GM23338 (cell line): ENCODE results near the gene PCSK6. TPM values are rescaled to one million over a fixed set of nuclear protein-coding genes. Genes with fewer than 3 reads are reported as not detected.

ENCODE experiments used
- ATAC-seq: fragments of 200-7000 bp; cut with Tn5 transposase; 3 replicates; pipeline ENCODE4 v1.9.1; 2020
- DNase-seq: peaks from one replicate; pipeline ENCODE4 v3.0.0-alpha.2; 2015; ENCODE audit warnings: low spot score
- H2AFZ ChIP-seq: fragments of 200-600 bp; sonication (generic); 2 replicates; pipeline ENCODE4 v1.8.0; 2016; ENCODE audit warnings: antibody characterized with exemption, mild to moderate bottlenecking, moderate library complexity
- H3F3A ChIP-seq: fragments of 200-600 bp; sonication (generic); replicated peaks from 2 replicates; pipeline ENCODE4 v1.8.0; 2017; ENCODE audit warnings: antibody characterized with exemption, mixed run types, low read depth
- H3K27ac ChIP-seq: fragments of 200-600 bp; sonication (generic); 2 replicates; pipeline ENCODE4 v1.6.1; 2016; ENCODE audit warnings: low read depth
- H3K27me3 ChIP-seq: fragments of 200-600 bp; sonication (generic); 2 replicates; pipeline ENCODE4 v1.8.0; 2016; ENCODE audit warnings: mild to moderate bottlenecking, mixed run types, moderate library complexity; ENCODE audit not compliant: insufficient read depth
- H3K36me3 ChIP-seq: fragments of 200-600 bp; sonication (generic); 2 replicates; pipeline ENCODE4 v1.8.0; 2016; ENCODE audit warnings: mild to moderate bottlenecking; ENCODE audit not compliant: insufficient read depth
- H3K4me1 ChIP-seq: fragments of 200-600 bp; sonication (generic); 2 replicates; pipeline ENCODE4 v1.8.0; 2016; ENCODE audit warnings: mild to moderate bottlenecking, moderate library complexity; ENCODE audit not compliant: insufficient read depth
- H3K4me2 ChIP-seq: fragments of 200-600 bp; sonication (generic); 2 replicates; pipeline ENCODE4 v1.7.1; 2017; ENCODE audit warnings: mixed run types
- H3K4me3 ChIP-seq: fragments of 200-600 bp; sonication (generic); 2 replicates; pipeline ENCODE4 v1.6.1; 2016; ENCODE audit warnings: mixed run types
- H3K79me2 ChIP-seq: fragments of 200-600 bp; sonication (generic); replicated peaks from 2 replicates; pipeline ENCODE4 v1.8.0; 2017; ENCODE audit warnings: mild to moderate bottlenecking; ENCODE audit not compliant: insufficient read depth
- H3K9me2 ChIP-seq: fragments of 200-600 bp; sonication (generic); 2 replicates; pipeline ENCODE4 v1.8.0; 2017; ENCODE audit not compliant: insufficient read depth
- H4K20me1 ChIP-seq: fragments of 200-600 bp; sonication (generic); replicated peaks from 2 replicates; pipeline ENCODE4 v1.8.0; 2017; ENCODE audit warnings: mild to moderate bottlenecking; ENCODE audit not compliant: insufficient read depth
- H3K27ac Mint-ChIP-seq: 2 replicates; pipeline ENCODE4 v1.8.0; 2020; ENCODE audit warnings: inconsistent platforms, mild to moderate bottlenecking, moderate library complexity, mixed read lengths
- H3K27me3 Mint-ChIP-seq: 3 replicates; pipeline ENCODE4 v1.8.0; 2022; ENCODE audit warnings: low read depth, mild to moderate bottlenecking, moderate library complexity, mixed read lengths, inconsistent platforms; ENCODE audit not compliant: insufficient read depth, poor library complexity
- H3K36me3 Mint-ChIP-seq: 3 replicates; pipeline ENCODE4 v1.8.0; 2021; ENCODE audit warnings: low read depth, mild to moderate bottlenecking, inconsistent platforms, moderate library complexity, mixed read lengths
- H3K4me1 Mint-ChIP-seq: 3 replicates; pipeline ENCODE4 v1.8.0; 2020; ENCODE audit warnings: mild to moderate bottlenecking, inconsistent platforms, mixed read lengths
- H3K4me3 Mint-ChIP-seq: 3 replicates; pipeline ENCODE4 v1.8.0; 2021; ENCODE audit warnings: moderate library complexity, mild to moderate bottlenecking, inconsistent platforms, mixed read lengths
- H3K9me3 Mint-ChIP-seq: 3 replicates; pipeline ENCODE4 v1.8.0; 2020; ENCODE audit warnings: moderate library complexity, mild to moderate bottlenecking, inconsistent platforms, mixed read lengths
- CTCF ChIP-seq, 2 experiments: fragments of 200-600 bp in 1 of 2; sonication (generic) in 1 of 2; conservative IDR thresholded peaks; 2 replicates each; pipeline versions ENCODE4 v1.5.1 to v1.6.1; 2016 to 2017; ENCODE audit warnings: antibody characterized with exemption in 2 of 2, low read depth in 2 of 2, mild to moderate bottlenecking in 2 of 2, moderate library complexity in 1 of 2
- ETS1 ChIP-seq: IDR thresholded peaks from 2 replicates; pipeline ENCODE4 v1.6.1; 2016; ENCODE audit warnings: antibody characterized with exemption
- NANOG ChIP-seq: IDR thresholded peaks from 2 replicates; pipeline ENCODE4 v1.6.1; 2016; ENCODE audit warnings: antibody characterized with exemption, borderline replicate concordance
- REST ChIP-seq: IDR thresholded peaks from one replicate; pipeline ENCODE4 v1.6.1; 2018; ENCODE audit warnings: antibody characterized with exemption; ENCODE audit not compliant: unreplicated experiment
- polyA plus RNA-seq: library from polyadenylated mRNA; unstranded; fragments of >200 nt; fragmentation: Nextera tagmentation; extraction: Ambion mirVana; gene quantifications from 2 replicates; pipeline ENCODE4 v1.2.1, GENCODE V29; 2016
- total RNA-seq: library from RNA; depleted of rRNA; stranded (reverse); fragments of >200 nt; shearing (Covaris generic); gene quantifications from 2 replicates; pipeline ENCODE4 v1.2.3, GENCODE V29; 2014

Gene PCSK6
- total and polyA plus RNA-seq, 2 experiments from 2014 or later, result 1.7 to 6.7 TPM

- no peaks in the 10 kb centered on the region for H3K36me3 Mint-ChIP-seq
- peaks cover 17% of the 10 kb centered on the region for H3K27me3 ChIP-seq
- no peak overlapping the region for H3K4me3 Mint-ChIP-seq
- no peak overlapping the region for H3K4me2 ChIP-seq
- ATAC-seq (no peak), DNase-seq (peak; percentile 52)
- H2AFZ ChIP-seq, result no peak overlapping the region
- H3K4me1 ChIP-seq, result peaks cover 8% of the 10 kb centered on the region
- H3K9me3 Mint-ChIP-seq, result no peaks in the 10 kb centered on the region
- H3K27ac Mint-ChIP-seq, result no peak overlapping the region
- peaks cover 40% of the 10 kb centered on the region for H3K4me1 Mint-ChIP-seq
- TF ChIP-seq ETS1, result no peak
- TF ChIP-seq CTCF (conservative IDR thresholded peaks at IDR 0.05; ENCODE audit: low read depth in 2 of 2), result peak; percentile 63 to 69
- H3K27me3 Mint-ChIP-seq, result peaks cover 14% of the 10 kb centered on the region
- H4K20me1 ChIP-seq, result no peaks in the 10 kb centered on the region
- no peak overlapping the region for H3K27ac ChIP-seq
- peaks cover 4% of the 10 kb centered on the region; the same call in 1 of the 2 replicates for H3F3A ChIP-seq
- H3K79me2 ChIP-seq, result no peaks in the 10 kb centered on the region
- H3K4me3 ChIP-seq, result no peak overlapping the region
- no peaks in the 10 kb centered on the region for H3K9me2 ChIP-seq
- H3K36me3 ChIP-seq, result no peaks in the 10 kb centered on the region
Observed at GRCh38 chr15:101256757-101257156, 232.8 kb downstream of the PCSK6 start.

- H3K27ac Mint-ChIP-seq, result no peak overlapping the region; the same call in 1 of the 2 replicates
Observed at GRCh38 chr15:101255615-101256241, 233.8 kb downstream of the PCSK6 start.

More at GRCh38 chr15:101255615-101256241, 233.8 kb downstream of the PCSK6 start:
- ATAC-seq (no peak), DNase-seq (no peak)
- peaks cover 1% of the 10 kb centered on the region for H3K79me2 ChIP-seq
- H3K4me3 Mint-ChIP-seq, result no peak overlapping the region
- H3K36me3 Mint-ChIP-seq, result peaks cover under 1% of the 10 kb centered on the region; the same call in 1 of the 3 replicates
- peaks cover 17% of the 10 kb centered on the region for H3K27me3 ChIP-seq
- peaks cover 15% of the 10 kb centered on the region for H3K27me3 Mint-ChIP-seq
- peaks cover 4% of the 10 kb centered on the region; the same call in 1 of the 2 replicates for H3F3A ChIP-seq
- H3K9me2 ChIP-seq, result no peaks in the 10 kb centered on the region
- peaks cover 40% of the 10 kb centered on the region for H3K4me1 Mint-ChIP-seq
- no peak overlapping the region for H3K4me2 ChIP-seq
- no peak overlapping the region for H3K4me3 ChIP-seq
- TF ChIP-seq NANOG, result no peak
- TF ChIP-seq REST, result no peak
- H3K27ac ChIP-seq, result no peak overlapping the region
- H4K20me1 ChIP-seq, result no peaks in the 10 kb centered on the region
- no peaks in the 10 kb centered on the region for H3K36me3 ChIP-seq
- peaks cover 8% of the 10 kb centered on the region for H3K4me1 ChIP-seq
- H2AFZ ChIP-seq, result no peak overlapping the region
- H3K9me3 Mint-ChIP-seq, result no peaks in the 10 kb centered on the region
